OCI-M2 (cell line): ENCODE results near the gene GAMT.

ENCODE experiments used
- DNase-seq: peaks from one replicate; lab custom pipeline; 2025; ENCODE audit not compliant: unreplicated experiment; lab: John Stamatoyannopoulos, UW

The GAMT gene

GRCh38 chr19:1366899-1367870 lies 34.2 kb downstream of the GAMT start:
- DNase-seq = no peak

- DNase-seq = no peak
Measured at GRCh38 chr19:1366296-1366695, 35.0 kb downstream of the GAMT start.

GRCh38 chr19:1365319-1366269 lies 35.7 kb downstream of the GAMT start:
- no peak for DNase-seq

- no peak for DNase-seq
Measured at GRCh38 chr19:1364070-1364704, 37.2 kb downstream of the GAMT start.

- DNase-seq = no peak
Measured at GRCh38 chr19:1363599-1363998, 37.7 kb downstream of the GAMT start.

- no peak for DNase-seq
Measured at GRCh38 chr19:1362387-1363257, 38.7 kb downstream of the GAMT start.

- DNase-seq = no peak
Measured at GRCh38 chr19:1361601-1362386, 39.5 kb downstream of the GAMT start.

- no peak for DNase-seq
Measured at GRCh38 chr19:1360818-1361461, 40.4 kb downstream of the GAMT start.

- DNase-seq = no peak
Measured at GRCh38 chr19:1360126-1360817, 41.1 kb downstream of the GAMT start.

- DNase-seq = no peak
Measured at GRCh38 chr19:1357531-1358109, 43.7 kb downstream of the GAMT start.

GRCh38 chr19:1356508-1356865 lies 44.9 kb downstream of the GAMT start:
- DNase-seq = no peak

- DNase-seq = no peak
Measured at GRCh38 chr19:1355568-1356507, 45.5 kb downstream of the GAMT start.

GRCh38 chr19:1354970-1355567 lies 46.3 kb downstream of the GAMT start:
- no peak for DNase-seq

- no peak for DNase-seq
Measured at GRCh38 chr19:1353144-1353543, 48.2 kb downstream of the GAMT start.

- no peak for DNase-seq
Measured at GRCh38 chr19:1351381-1351851, 49.9 kb downstream of the GAMT start.

GRCh38 chr19:1350867-1351266 lies 50.5 kb downstream of the GAMT start:
- DNase-seq = no peak
